Measurements from ENCODE around the gene BLTP1. TPM values are rescaled to one million over a fixed set of nuclear protein-coding genes. Genes with fewer than 3 reads are reported as not detected.
"Not testable (repeated sequence)": the region's sequence is repeated elsewhere in the genome, so short reads cannot be mapped to it uniquely, and the experiment has no call there.

Gene BLTP1
- 61.9 TPM for polyA plus RNA-seq
- long read RNA-seq, donor 1, partial matches to known transcripts: 6 of 8 reads
- long read RNA-seq, donor 1, other reads (novel, unspliced or antisense): 0 of 8 reads
- long read RNA-seq, donor 2, partial matches to known transcripts: 16 of 17 reads
- long read RNA-seq, donor 2, other reads (novel, unspliced or antisense): 0 of 17 reads
- long read RNA-seq, donor 3, partial matches to known transcripts: 27 of 28 reads
- long read RNA-seq, donor 3, other reads (novel, unspliced or antisense): 0 of 28 reads
- long read RNA-seq, donor 4: 0 reads
- long read RNA-seq, donor 5: 0 reads
- long read RNA-seq, donor 6, partial matches to known transcripts: 0 of 1 reads
- long read RNA-seq, donor 6, other reads (novel, unspliced or antisense): 0 of 1 reads
- long read RNA-seq, donor 7, partial matches to known transcripts: 8 of 8 reads
- long read RNA-seq, donor 7, other reads (novel, unspliced or antisense): 0 of 8 reads
- long read RNA-seq, donor 8, partial matches to known transcripts: 31 of 32 reads
- long read RNA-seq, donor 8, other reads (novel, unspliced or antisense): 0 of 32 reads
- long read RNA-seq, donor 9: 0 reads
- long read RNA-seq, donor 10, partial matches to known transcripts: 18 of 18 reads
- long read RNA-seq, donor 10, other reads (novel, unspliced or antisense): 0 of 18 reads
- long read RNA-seq, donor 11, partial matches to known transcripts: 0 of 1 reads
- long read RNA-seq, donor 11, other reads (novel, unspliced or antisense): 0 of 1 reads

- H3K36me3 ChIP-seq (ENCODE audit: control insufficient read depth, insufficient read depth, low read length): peaks cover 8% of the 10 kb centered on the region
- peaks cover 6% of the 10 kb centered on the region for H3K4me1 ChIP-seq (ENCODE audit: control insufficient read depth, insufficient read depth, low read length)
- H3K4me3 ChIP-seq (ENCODE audit: low read length): peak within 1 kb of the TSS; percentile 95
- no peaks in the 10 kb centered on the region for H3K27me3 ChIP-seq (ENCODE audit: control insufficient read depth, insufficient read depth, low read length)
- H3K9me3 ChIP-seq (ENCODE audit: control insufficient read depth, low read depth, low read length): no peaks in the 10 kb centered on the region
- peak within 1 kb of the TSS; percentile 97 for H3K27ac ChIP-seq (ENCODE audit: low read length)
- WGBS (ENCODE audit: insufficient coverage, low lambda C conversion rate): no CpG with 5 or more reads among the region's 53 CpGs
- peak; percentile 93 to 94 for DNase-seq
Observed at GRCh38 chr4:122151982-122152710, at the start of gene BLTP1. BLTP1 (plus strand) TSS chr4:122152331; CDS start chr4:122170648, 18,317 bp downstream.

- no peaks in the 10 kb centered on the region for H3K36me3 ChIP-seq (ENCODE audit: control insufficient read depth, insufficient read depth, low read length)
- no peaks in the 10 kb centered on the region for H3K27me3 ChIP-seq (ENCODE audit: control insufficient read depth, insufficient read depth, low read length)
- no peak overlapping the region for H3K27ac ChIP-seq (ENCODE audit: low read length)
- no peak for DNase-seq
- no peak overlapping the region for H3K4me3 ChIP-seq (ENCODE audit: low read length)
- H3K4me1 ChIP-seq (ENCODE audit: control insufficient read depth, insufficient read depth, low read length): no peaks in the 10 kb centered on the region
- H3K9me3 ChIP-seq (ENCODE audit: control insufficient read depth, low read depth, low read length): no peaks in the 10 kb centered on the region
Observed at GRCh38 chr4:122104184-122104583, 47.9 kb upstream of the BLTP1 start.

GRCh38 chr4:122107680-122108079 is 44.5 kb upstream of the BLTP1 start:
- Histone ChIP-seq H3K27me3 (ENCODE audit: control insufficient read depth, insufficient read depth, low read length) (no peaks in the 10 kb centered on the region), H3K36me3 (ENCODE audit: control insufficient read depth, insufficient read depth, low read length) (no peaks in the 10 kb centered on the region), H3K27ac (ENCODE audit: low read length) (no peak overlapping the region), H3K9me3 (ENCODE audit: control insufficient read depth, low read depth, low read length) (no peaks in the 10 kb centered on the region), H3K4me3 (ENCODE audit: low read length) (no peak overlapping the region), H3K4me1 (ENCODE audit: control insufficient read depth, insufficient read depth, low read length) (no peaks in the 10 kb centered on the region)
- DNase-seq: no peak
- WGBS (ENCODE audit: insufficient coverage, low lambda C conversion rate): 100% methylated on average over 1 of the region's 2 CpGs

- not testable (repeated sequence) for H3K27ac ChIP-seq (ENCODE audit: low read length); H3K36me3 ChIP-seq (ENCODE audit: control insufficient read depth, insufficient read depth, low read length); DNase-seq; H3K4me1 ChIP-seq (ENCODE audit: control insufficient read depth, insufficient read depth, low read length); H3K27me3 ChIP-seq (ENCODE audit: control insufficient read depth, insufficient read depth, low read length); H3K4me3 ChIP-seq (ENCODE audit: low read length); H3K9me3 ChIP-seq (ENCODE audit: control insufficient read depth, low read depth, low read length)
- WGBS (ENCODE audit: insufficient coverage, low lambda C conversion rate): no CpG with 5 or more reads among the region's 14 CpGs
Observed at GRCh38 chr4:122110304-122110703, 41.8 kb upstream of the BLTP1 start.

GRCh38 chr4:122117743-122118142 is 34.4 kb upstream of the BLTP1 start:
- no peak for DNase-seq
- H3K27me3 ChIP-seq (ENCODE audit: control insufficient read depth, insufficient read depth, low read length): no peaks in the 10 kb centered on the region
- H3K36me3 ChIP-seq (ENCODE audit: control insufficient read depth, insufficient read depth, low read length): no peaks in the 10 kb centered on the region
- H3K4me3 ChIP-seq (ENCODE audit: low read length): no peak overlapping the region
- no peaks in the 10 kb centered on the region for H3K9me3 ChIP-seq (ENCODE audit: control insufficient read depth, low read depth, low read length)
- WGBS (ENCODE audit: insufficient coverage, low lambda C conversion rate): no CpG with 5 or more reads among the region's 1 CpG
- no peak overlapping the region for H3K27ac ChIP-seq (ENCODE audit: low read length)
- no peaks in the 10 kb centered on the region for H3K4me1 ChIP-seq (ENCODE audit: control insufficient read depth, insufficient read depth, low read length)

GRCh38 chr4:122118243-122118642 is 33.9 kb upstream of the BLTP1 start:
- H3K4me3 ChIP-seq (ENCODE audit: low read length): no peak overlapping the region
- no peak for DNase-seq
- H3K27me3 ChIP-seq (ENCODE audit: control insufficient read depth, insufficient read depth, low read length): no peaks in the 10 kb centered on the region
- H3K27ac ChIP-seq (ENCODE audit: low read length): no peak overlapping the region
- no peaks in the 10 kb centered on the region for H3K36me3 ChIP-seq (ENCODE audit: control insufficient read depth, insufficient read depth, low read length)
- 60% methylated on average over 1 of the region's 1 CpG for WGBS (ENCODE audit: insufficient coverage, low lambda C conversion rate)
- H3K9me3 ChIP-seq (ENCODE audit: control insufficient read depth, low read depth, low read length): no peaks in the 10 kb centered on the region
- no peaks in the 10 kb centered on the region for H3K4me1 ChIP-seq (ENCODE audit: control insufficient read depth, insufficient read depth, low read length)

GRCh38 chr4:122119739-122120138 is 32.4 kb upstream of the BLTP1 start:
- DNase-seq: no peak
- no peaks in the 10 kb centered on the region for H3K9me3 ChIP-seq (ENCODE audit: control insufficient read depth, low read depth, low read length)
- whole genome bisulfite sequencing (ENCODE audit: insufficient coverage, low lambda C conversion rate): no CpG with 5 or more reads among the region's 1 CpG

GRCh38 chr4:122121593-122121992 is 30.5 kb upstream of the BLTP1 start:
- H3K4me1 ChIP-seq (ENCODE audit: control insufficient read depth, insufficient read depth, low read length): no peaks in the 10 kb centered on the region
- no peak overlapping the region for H3K4me3 ChIP-seq (ENCODE audit: low read length)
- no peaks in the 10 kb centered on the region for H3K9me3 ChIP-seq (ENCODE audit: control insufficient read depth, low read depth, low read length)
- H3K27ac ChIP-seq (ENCODE audit: low read length): no peak overlapping the region
- no CpG with 5 or more reads among the region's 2 CpGs for WGBS (ENCODE audit: insufficient coverage, low lambda C conversion rate)
- no peaks in the 10 kb centered on the region for H3K27me3 ChIP-seq (ENCODE audit: control insufficient read depth, insufficient read depth, low read length)
- no peaks in the 10 kb centered on the region for H3K36me3 ChIP-seq (ENCODE audit: control insufficient read depth, insufficient read depth, low read length)
- no peak for DNase-seq

More at GRCh38 chr4:122119739-122120138, 32.4 kb upstream of the BLTP1 start:
- H3K4me3 ChIP-seq (ENCODE audit: low read length): no peak overlapping the region
- H3K27ac ChIP-seq (ENCODE audit: low read length): no peak overlapping the region
- H3K27me3 ChIP-seq (ENCODE audit: control insufficient read depth, insufficient read depth, low read length): no peaks in the 10 kb centered on the region
- H3K4me1 ChIP-seq (ENCODE audit: control insufficient read depth, insufficient read depth, low read length): no peaks in the 10 kb centered on the region
- H3K36me3 ChIP-seq (ENCODE audit: control insufficient read depth, insufficient read depth, low read length): no peaks in the 10 kb centered on the region

- H3K4me1 ChIP-seq (ENCODE audit: control insufficient read depth, insufficient read depth, low read length): no peaks in the 10 kb centered on the region
- H3K27me3 ChIP-seq (ENCODE audit: control insufficient read depth, insufficient read depth, low read length): no peaks in the 10 kb centered on the region
- no peaks in the 10 kb centered on the region for H3K9me3 ChIP-seq (ENCODE audit: control insufficient read depth, low read depth, low read length)
- no peaks in the 10 kb centered on the region for H3K36me3 ChIP-seq (ENCODE audit: control insufficient read depth, insufficient read depth, low read length)
- no peak overlapping the region for H3K27ac ChIP-seq (ENCODE audit: low read length)
- WGBS (ENCODE audit: insufficient coverage, low lambda C conversion rate): 84% methylated on average over 2 of the region's 2 CpGs
- no peak overlapping the region for H3K4me3 ChIP-seq (ENCODE audit: low read length)
- DNase-seq: no peak
Observed at GRCh38 chr4:122122083-122122482, 30.0 kb upstream of the BLTP1 start.

GRCh38 chr4:122129061-122129460 is 23.1 kb upstream of the BLTP1 start:
- H3K4me3 ChIP-seq (ENCODE audit: low read length): no peak overlapping the region
- no peak overlapping the region for H3K27ac ChIP-seq (ENCODE audit: low read length)
- H3K27me3 ChIP-seq (ENCODE audit: control insufficient read depth, insufficient read depth, low read length): no peaks in the 10 kb centered on the region
- no peaks in the 10 kb centered on the region for H3K4me1 ChIP-seq (ENCODE audit: control insufficient read depth, insufficient read depth, low read length)
- no peaks in the 10 kb centered on the region for H3K9me3 ChIP-seq (ENCODE audit: control insufficient read depth, low read depth, low read length)
- no peak for DNase-seq
- H3K36me3 ChIP-seq (ENCODE audit: control insufficient read depth, insufficient read depth, low read length): no peaks in the 10 kb centered on the region
- WGBS (ENCODE audit: insufficient coverage, low lambda C conversion rate): 88% methylated on average over 1 of the region's 1 CpG

All from large intestine (tissue), 12 donors.